ENCODE measurements around the gene WASL.

The WASL gene

DNA sequence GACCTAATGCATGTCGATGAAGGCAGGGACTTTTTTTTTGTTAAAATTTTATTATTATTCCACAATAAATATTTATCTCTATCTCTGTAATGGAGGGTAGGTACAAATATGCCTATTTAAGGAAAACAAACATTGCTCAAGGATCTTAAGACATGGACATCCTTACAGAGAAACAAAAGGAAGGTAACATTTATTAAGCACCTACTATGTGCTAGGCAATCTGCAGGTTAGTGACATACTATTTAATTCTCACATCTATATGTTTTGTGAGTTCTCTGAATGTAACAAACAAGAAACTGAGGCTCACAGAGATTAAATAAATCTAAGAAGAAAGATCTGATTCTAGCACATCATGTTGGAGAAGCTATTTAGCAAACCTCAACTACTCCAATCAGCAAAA lies 61.1 kb downstream of the WASL start:
- DNase-seq, result no peak

GRCh38 chr7:123687161-123687560 lies 61.6 kb downstream of the WASL start:
- DNase-seq, result no peak

- DNase-seq, result peak in 1 of 2 donors; percentile 58
Observed at GRCh38 chr7:123682690-123683089, 66.1 kb downstream of the WASL start.

DNA sequence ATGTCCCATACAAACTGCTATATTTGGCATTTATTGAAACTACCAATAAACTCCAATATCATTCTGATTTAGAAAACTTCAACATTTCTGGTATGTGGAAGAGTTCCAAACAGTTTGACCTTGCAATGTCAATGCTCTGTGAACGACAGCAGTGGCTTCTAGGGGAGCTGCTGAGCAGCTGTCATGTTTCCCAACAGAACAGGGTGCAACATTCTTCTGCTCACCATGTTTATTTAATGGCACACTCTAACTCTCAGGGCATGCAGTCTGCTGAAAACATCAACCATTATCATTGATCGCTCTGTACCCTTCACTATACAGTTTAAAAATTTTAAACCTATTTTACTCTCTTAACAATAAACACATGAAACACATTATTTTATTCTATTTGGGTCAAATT lies 67.2 kb downstream of the WASL start:
- DNase-seq, result no peak

DNA sequence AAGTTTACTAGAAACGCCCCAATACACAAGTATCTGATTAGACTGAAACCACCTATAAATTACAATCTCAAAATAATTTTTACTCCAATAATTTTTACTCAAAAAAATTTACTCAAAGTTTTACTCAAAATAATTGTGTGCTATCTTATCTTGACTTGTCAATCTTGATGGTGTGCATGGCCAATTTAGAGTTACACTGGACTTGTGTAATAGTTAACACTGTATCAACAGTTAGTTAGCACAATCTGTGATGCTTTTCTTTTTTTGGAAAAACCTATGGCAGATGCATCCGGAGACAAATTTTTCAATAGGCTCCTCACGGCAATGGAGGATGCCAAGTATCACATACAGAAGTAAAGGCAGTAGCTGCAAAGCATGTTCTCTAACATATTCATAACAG lies 68.2 kb downstream of the WASL start:
- DNase-seq, result no peak

DNA sequence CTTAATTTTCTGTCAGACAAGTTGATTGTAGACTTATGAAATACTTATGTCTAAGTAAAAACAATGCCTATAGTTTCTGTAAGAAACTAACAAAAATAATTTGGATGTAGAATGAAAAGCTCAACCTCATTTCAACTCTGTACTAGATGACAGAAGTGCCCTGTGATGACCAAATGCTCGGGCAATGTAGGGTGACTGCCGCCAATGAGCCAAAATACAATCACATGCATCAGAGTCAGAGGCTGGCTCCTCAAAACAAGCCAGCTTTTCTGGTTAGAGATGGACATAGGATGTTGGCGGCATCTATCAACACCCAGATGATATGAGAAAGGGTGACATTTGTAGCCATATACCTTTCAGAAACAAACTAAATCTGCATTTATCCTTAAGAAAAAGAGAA lies 69.2 kb downstream of the WASL start:
- DNase-seq, result no peak

DNA sequence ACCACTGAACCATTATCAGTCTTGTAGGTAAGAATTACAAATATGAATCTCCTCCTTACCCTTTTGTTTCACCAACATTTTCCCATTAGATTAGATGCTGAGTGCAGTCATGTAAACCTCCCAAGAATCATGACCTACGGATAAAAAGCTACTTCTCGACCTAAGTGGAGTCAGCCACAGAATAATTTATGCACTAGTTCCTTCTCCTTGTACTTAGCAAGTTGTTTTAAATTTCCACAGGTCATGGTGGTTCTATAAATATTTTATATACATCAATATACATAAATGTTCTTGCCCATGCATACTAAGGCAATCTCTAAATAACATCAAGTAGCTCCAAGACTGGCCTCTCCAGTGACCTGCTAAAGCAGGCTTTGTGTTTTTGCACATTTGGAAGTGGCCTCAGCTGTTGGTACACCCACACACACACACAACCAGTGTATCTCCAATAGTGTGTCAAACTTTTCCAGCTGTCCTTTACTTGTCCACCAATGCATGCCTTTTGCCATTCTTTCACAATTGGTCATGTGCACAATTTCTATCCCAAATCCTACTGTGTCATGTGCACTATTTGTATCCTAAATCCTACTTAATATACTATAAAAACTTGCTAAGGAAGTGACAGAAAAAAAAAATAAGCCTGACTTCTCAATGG lies 71.6 kb downstream of the WASL start:
- no peak for DNase-seq

GRCh38 chr7:123675181-123675473 lies 73.7 kb downstream of the WASL start:
- DNase-seq, result no peak

DNA sequence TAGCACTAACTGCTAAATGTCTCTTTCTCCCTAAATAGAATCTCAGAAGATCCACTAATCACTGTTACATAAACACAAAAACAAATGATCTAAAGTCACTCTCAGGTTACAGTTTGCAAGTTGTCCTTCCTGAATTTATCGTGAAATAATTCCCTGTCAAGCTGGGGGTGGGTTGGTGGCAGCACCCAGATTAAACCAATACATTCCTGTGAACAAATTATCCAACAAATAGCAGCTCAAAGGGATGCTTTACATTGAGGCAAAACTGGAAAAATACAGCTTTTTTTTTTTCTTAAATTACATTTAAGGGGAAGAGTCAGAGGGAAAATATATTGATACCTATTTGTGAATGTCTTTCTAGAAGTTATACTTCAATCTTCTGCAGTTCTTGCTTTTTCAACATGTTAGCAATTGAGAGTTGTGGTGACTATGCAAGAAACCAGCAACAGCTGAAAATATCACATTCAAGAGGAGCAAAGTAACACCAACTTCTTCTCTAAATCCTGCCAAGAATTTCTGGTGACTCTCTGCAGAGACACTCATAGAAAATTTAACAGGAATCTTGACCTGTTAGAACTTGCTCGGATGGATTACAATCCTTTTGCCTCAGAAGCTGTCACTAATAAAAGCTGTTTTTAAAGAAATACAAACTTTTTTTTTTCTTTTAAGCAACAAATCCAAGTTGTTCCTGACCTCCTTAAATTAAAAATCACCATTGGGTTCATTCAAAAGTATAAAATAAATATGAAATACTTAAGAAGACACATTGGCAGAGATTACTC lies 74.2 kb downstream of the WASL start:
- no peak for DNase-seq

DNA sequence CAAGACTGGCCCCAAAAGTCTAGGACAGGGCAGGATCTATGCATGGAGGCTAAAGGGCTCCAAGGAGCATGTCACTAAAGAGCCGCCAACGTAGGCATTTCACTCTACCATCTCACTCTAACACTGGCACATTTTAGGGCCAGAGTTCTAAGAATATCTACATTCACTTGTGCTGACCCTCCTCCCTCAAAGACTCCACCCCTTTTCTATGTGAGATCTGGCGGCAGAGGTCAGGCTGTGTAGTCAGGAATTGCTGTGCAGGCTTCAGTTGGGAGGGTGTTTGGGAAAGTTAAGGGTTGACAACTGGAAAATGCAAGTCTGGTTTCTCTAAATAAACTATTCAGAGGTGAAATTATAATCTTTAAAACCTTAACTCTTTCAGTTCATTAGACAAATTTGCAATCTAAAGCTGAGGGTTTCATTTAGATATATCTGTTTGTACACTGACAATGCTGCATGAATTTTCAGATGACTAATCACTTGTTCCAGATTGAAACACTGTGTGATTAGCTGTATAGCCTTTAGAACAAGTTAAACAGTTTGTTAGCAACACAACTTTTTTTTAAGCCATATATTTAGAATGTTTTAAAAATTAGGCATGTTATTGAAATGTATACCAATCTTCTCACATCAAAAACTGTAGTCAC lies 74.9 kb downstream of the WASL start:
- no peak for DNase-seq

- no peak for DNase-seq
Observed at GRCh38 chr7:123673137-123673732, 75.6 kb downstream of the WASL start.

DNA sequence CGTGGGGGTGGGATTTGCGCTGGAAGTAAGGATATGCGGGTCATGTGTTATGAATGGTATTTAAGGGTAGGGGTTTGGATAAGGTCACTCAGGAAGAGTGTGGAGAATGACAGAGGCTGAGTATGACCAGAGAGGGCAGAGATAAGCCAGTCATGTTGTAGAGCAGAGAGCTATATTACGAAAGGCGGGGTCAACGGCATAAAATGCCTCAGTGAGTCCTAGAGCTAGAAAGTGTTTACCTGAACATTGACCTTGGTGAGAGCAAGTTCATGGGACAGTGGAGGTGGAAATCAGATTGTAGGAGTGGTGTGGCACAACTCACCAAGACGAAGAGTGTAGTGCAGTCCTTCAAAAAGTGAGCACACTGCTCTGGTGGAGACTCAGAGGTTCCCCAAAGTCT lies 79.3 kb downstream of the WASL start:
- no peak for DNase-seq

DNA sequence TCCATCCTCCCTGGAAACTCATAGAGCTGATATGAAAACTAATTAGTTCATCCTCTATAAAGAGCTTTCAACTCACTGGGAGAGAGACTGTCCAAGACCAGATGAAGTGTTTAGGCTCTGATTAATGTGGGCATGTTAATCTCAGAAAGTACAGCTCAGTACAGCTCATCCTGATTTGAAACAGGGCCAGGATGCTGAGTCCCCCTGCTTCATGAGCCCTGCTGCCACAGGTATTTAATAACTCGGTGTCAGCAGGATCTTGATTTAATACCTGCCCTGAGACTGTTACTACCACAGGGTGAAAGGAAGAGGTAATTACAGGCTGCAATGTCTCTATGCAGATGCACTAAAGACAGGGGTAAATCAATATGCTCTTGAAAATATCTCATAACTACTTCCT lies 82.3 kb downstream of the WASL start:
- no peak for DNase-seq

GRCh38 chr7:123665896-123666295 lies 82.9 kb downstream of the WASL start:
- DNase-seq, result no peak

DNA sequence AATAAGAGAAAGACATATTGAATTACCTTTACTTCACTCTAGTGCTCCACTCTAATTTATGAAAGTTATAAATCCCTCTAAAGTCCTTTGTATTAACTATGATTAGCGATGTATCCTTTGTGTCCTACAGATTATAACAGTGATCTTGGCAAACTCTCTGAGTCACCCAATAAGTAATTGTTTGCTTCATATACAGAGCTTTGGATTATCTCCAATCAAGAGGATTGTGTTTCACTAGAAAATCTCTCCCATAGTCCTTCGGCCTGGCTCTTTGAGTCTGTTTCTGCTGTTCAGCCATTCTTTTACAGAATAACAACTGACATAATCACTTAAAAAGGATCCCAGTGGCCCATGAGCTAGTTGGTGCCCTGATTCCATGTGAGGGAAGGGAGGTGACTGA lies 83.6 kb downstream of the WASL start:
- DNase-seq, result no peak

- DNase-seq, result no peak
Observed at GRCh38 chr7:123663200-123663599, 85.6 kb downstream of the WASL start.

DNA sequence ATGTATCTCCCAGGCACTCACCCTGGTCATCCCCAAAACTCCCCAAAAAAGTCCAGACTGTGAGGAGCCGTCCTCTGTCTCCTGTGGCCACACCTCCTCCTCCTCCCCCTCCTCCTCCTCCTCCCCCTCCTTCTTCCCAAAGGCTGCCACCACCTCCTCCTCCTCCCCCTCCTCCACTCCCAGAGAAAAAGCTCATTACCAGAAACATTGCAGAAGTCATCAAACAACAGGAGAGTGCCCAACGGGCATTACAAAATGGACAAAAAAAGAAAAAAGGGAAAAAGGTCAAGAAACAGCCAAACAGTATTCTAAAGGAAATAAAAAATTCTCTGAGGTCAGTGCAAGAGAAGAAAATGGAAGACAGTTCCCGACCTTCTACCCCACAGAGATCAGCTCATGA lies 86.0 kb downstream of the WASL start:
- no peak for DNase-seq

DNA sequence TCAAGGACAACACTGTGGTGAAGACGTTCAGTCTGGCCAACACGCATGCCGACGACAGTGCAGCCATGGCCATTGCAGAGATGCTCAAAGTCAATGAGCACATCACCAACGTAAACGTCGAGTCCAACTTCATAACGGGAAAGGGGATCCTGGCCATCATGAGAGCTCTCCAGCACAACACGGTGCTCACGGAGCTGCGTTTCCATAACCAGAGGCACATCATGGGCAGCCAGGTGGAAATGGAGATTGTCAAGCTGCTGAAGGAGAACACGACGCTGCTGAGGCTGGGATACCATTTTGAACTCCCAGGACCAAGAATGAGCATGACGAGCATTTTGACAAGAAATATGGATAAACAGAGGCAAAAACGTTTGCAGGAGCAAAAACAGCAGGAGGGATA lies 86.5 kb downstream of the WASL start:
- no peak for DNase-seq

GRCh38 chr7:123661765-123662164 lies 87.0 kb downstream of the WASL start:
- DNase-seq, result no peak

GRCh38 chr7:123660514-123661354 lies 88.1 kb downstream of the WASL start:
- DNase-seq, result no peak

- DNase-seq, result no peak
Observed at GRCh38 chr7:123658023-123658422, 90.8 kb downstream of the WASL start.

DNA sequence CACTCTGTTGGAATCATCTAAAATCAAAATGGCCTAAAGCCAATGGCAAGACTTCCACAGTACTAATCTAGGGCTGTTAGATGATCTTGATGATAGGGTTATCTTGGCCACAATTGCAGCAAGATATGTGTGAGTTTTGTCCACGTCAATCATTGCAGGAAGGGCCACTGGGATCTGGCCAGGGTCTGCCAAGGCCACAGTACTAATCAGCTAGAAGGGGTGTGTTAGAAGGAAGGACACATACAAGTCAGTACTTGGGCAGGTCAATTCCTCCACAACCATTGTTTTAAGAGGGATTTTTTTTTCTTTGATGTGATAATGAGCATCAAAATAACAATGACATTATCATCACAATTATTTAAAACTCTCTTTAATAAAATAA lies 91.5 kb downstream of the WASL start:
- no peak for DNase-seq
